SK-N-SH (cell line): ENCODE measurements around the gene UBE2D3.

Experiments
- CTCF ChIP-seq: fragments of 200-600 bp; sonication (generic); IDR thresholded peaks from 2 replicates; pipeline ENCODE4 v1.6.1; 2017; ENCODE audit warnings: antibody characterized with exemption, mild to moderate bottlenecking, moderate library complexity
- ELF1 ChIP-seq: IDR thresholded peaks from 2 replicates; pipeline ENCODE4 v1.4.0; 2012
- EP300 ChIP-seq, 2 experiments: IDR thresholded peaks; 2 replicates each; pipeline versions ENCODE4 v1.4.0 to v1.6.1; 2012; ENCODE audit warnings: borderline replicate concordance in 1 of 2, low read depth in 1 of 2, low read length in 1 of 2
- FOXM1 ChIP-seq: IDR thresholded peaks from 2 replicates; pipeline ENCODE4 v1.4.0; 2012; ENCODE audit warnings: low read depth, mild to moderate bottlenecking
- JUND ChIP-seq: IDR thresholded peaks from 2 replicates; pipeline ENCODE4 v1.4.0; 2012
- MAX ChIP-seq: IDR thresholded peaks from 2 replicates; pipeline ENCODE4 v1.4.0; 2012; ENCODE audit warnings: low read depth
- POLR2AphosphoS5 ChIP-seq: IDR thresholded peaks from 2 replicates; pipeline ENCODE4 v1.6.1; 2012; ENCODE audit warnings: low read depth, low read length
- REST ChIP-seq: IDR thresholded peaks from 2 replicates; pipeline ENCODE4 v1.6.1; 2012; ENCODE audit warnings: mild to moderate bottlenecking, low read depth, low read length, moderate library complexity
- RXRA ChIP-seq: IDR thresholded peaks from 2 replicates; pipeline ENCODE4 v1.4.0; 2012; ENCODE audit warnings: low read depth, mild to moderate bottlenecking, borderline replicate concordance
- SMC3 ChIP-seq: IDR thresholded peaks from 2 replicates; pipeline ENCODE4 v1.6.1; 2012; ENCODE audit warnings: low read depth, low read length, improper control_type of control experiment
- USF1 ChIP-seq: IDR thresholded peaks from 2 replicates; pipeline ENCODE4 v1.4.0; 2012; ENCODE audit warnings: low read depth, borderline replicate concordance
- USF2 ChIP-seq: fragments of 150-350 bp; IDR thresholded peaks from 2 replicates; pipeline ENCODE4 v1.6.1; 2017; ENCODE audit warnings: antibody characterized with exemption, low read length, low read depth, borderline replicate concordance

- TF ChIP-seq CTCF (no peak), EP300 (IDR thresholded peaks at IDR 0.05; ENCODE audit: borderline replicate concordance in 1 of 2, low read depth in 1 of 2, low read length in 1 of 2) (no peak), USF2 (no peak), SMC3 (no peak), ELF1 (no peak), MAX (no peak), RXRA (no peak), FOXM1 (no peak), USF1 (no peak), POLR2AphosphoS5 (no peak), REST (no peak), JUND (no peak)
These were observed 40.9 kb upstream of the UBE2D3 start for GRCh38 chr4:102868153-102868780.
